ENCODE results near the gene BANK1. TPM values are rescaled to one million over a fixed set of nuclear protein-coding genes. Genes with fewer than 3 reads are reported as not detected.
A peak's percentile ranks its signal among the peaks of the same experiment; 100 is the strongest.

BANK1 gene
- total RNA-seq, 1 experiment from 2014 or later = 3.3 TPM

GRCh38 chr4:101977076-101977475 is 186.5 kb downstream of the BANK1 start:
- intact Hi-C loops (cut with micrococcal nuclease; ENCODE audit: unreplicated experiment) = no loop called here
- no peak for TF ChIP-seq TCF7L2 (IDR thresholded peaks at IDR 0.05; ENCODE audit: low read depth, low read length)
- TF ChIP-seq CTCF (IDR thresholded peaks at IDR 0.05) = no peak
- TF ChIP-seq SIN3A (IDR thresholded peaks at IDR 0.05; ENCODE audit: borderline replicate concordance, insufficient read depth, low read depth, low read length) = no peak
- TF ChIP-seq REST (IDR thresholded peaks at IDR 0.05; ENCODE audit: insufficient read depth in 1 of 2, low read depth in 2 of 2, low read length in 1 of 2) = no peak
- TF ChIP-seq POLR2AphosphoS5 (IDR thresholded peaks at IDR 0.05; ENCODE audit: low read depth, low read length) = no peak
- peak; percentile 72 for DNase-seq (ENCODE audit: low read depth, low spot score)
- in situ Hi-C loops (cut with HindIII; ENCODE audit: low pct_unique_long_range_greater_than_20kb, low sequenced_read_pairs) = no loop called here
- ATAC-seq = peak; percentile 91
- BruUV-seq (replicated peaks) = no TSS peak
- ChIA-PET POLR2A (no interaction called here), CTCF (no interaction called here)
- no peak overlapping the region for H3K4me3 ChIP-seq (ENCODE audit: low read depth in 2 of 2, low read length in 2 of 2)
- H3K36me3 ChIP-seq (ENCODE audit: control insufficient read depth, insufficient read depth, low read length) = no peaks in the 10 kb centered on the region
- no peaks in the 10 kb centered on the region for H3K27me3 ChIP-seq (ENCODE audit: control insufficient read depth, insufficient read depth, low read length)
- no peaks in the 10 kb centered on the region for H3K9me3 ChIP-seq (ENCODE audit: control insufficient read depth, insufficient read depth, low read depth, low read length)
- no peak overlapping the region for H3K27ac ChIP-seq (ENCODE audit: low read length)
- no peaks in the 10 kb centered on the region; the same call in 1 of the 2 replicates for H3K4me1 ChIP-seq (ENCODE audit: control insufficient read depth, insufficient read depth, low read length)

GRCh38 chr4:101981756-101982155 is 191.2 kb downstream of the BANK1 start:
- CTCF ChIA-PET = no interaction called here
- H3K4me1 ChIP-seq (ENCODE audit: control insufficient read depth, insufficient read depth, low read length) = no peaks in the 10 kb centered on the region; the same call in 1 of the 2 replicates
- no peaks in the 10 kb centered on the region for H3K36me3 ChIP-seq (ENCODE audit: control insufficient read depth, insufficient read depth, low read length)
- TF ChIP-seq SIN3A (IDR thresholded peaks at IDR 0.05; ENCODE audit: borderline replicate concordance, insufficient read depth, low read depth, low read length) (no peak), CTCF (IDR thresholded peaks at IDR 0.05) (no peak), TCF7L2 (IDR thresholded peaks at IDR 0.05; ENCODE audit: low read depth, low read length) (no peak), REST (IDR thresholded peaks at IDR 0.05; ENCODE audit: insufficient read depth in 1 of 2, low read depth in 2 of 2, low read length in 1 of 2) (no peak)
- ATAC-seq (no peak), DNase-seq (ENCODE audit: low read depth, low spot score) (no peak)
- H3K27me3 ChIP-seq (ENCODE audit: control insufficient read depth, insufficient read depth, low read length) = no peaks in the 10 kb centered on the region
- no TSS peak for BruUV-seq (replicated peaks)
- in situ Hi-C loops (cut with HindIII; ENCODE audit: low pct_unique_long_range_greater_than_20kb, low sequenced_read_pairs) (no loop called here), intact Hi-C loops (cut with micrococcal nuclease; ENCODE audit: unreplicated experiment) (no loop called here)
- H3K9me3 ChIP-seq (ENCODE audit: control insufficient read depth, insufficient read depth, low read depth, low read length) = no peaks in the 10 kb centered on the region
- POLR2A ChIA-PET = no interaction called here
- no peak overlapping the region for H3K27ac ChIP-seq (ENCODE audit: low read length)
- H3K4me3 ChIP-seq (ENCODE audit: low read depth in 2 of 2, low read length in 2 of 2) = no peak overlapping the region

Data from Panc1 (cell line).